Esophagus squamous epithelium (tissue), 5 donors: ENCODE results near the gene ELMO1. TPM values are rescaled to one million over a fixed set of nuclear protein-coding genes. Genes with fewer than 3 reads are reported as not detected.

ENCODE experiments used
- DNase-seq: peaks from one replicate; lab custom pipeline; 2025; lab: John Stamatoyannopoulos, UW
- H3K27ac ChIP-seq, 4 donors: fragments of 200-600 bp; sonication (generic); one replicate each; pipeline ENCODE4 v1.5.1; 2016 to 2019; ENCODE audit warnings: mild to moderate bottlenecking in 1 of 4
- H3K27me3 ChIP-seq, 4 donors: fragments of 200-600 bp; sonication (generic); 1 replicate in 3 of 4; 2 replicates in 1 of 4; pipeline versions ENCODE4 v1.5.1 to v1.6.0; 2017 to 2021; ENCODE audit warnings: antibody characterized with exemption in 1 of 4
- H3K36me3 ChIP-seq, 3 donors: fragments of 200-600 bp; sonication (generic); one replicate each; pipeline ENCODE4 v1.5.1; 2016 to 2019
- H3K4me1 ChIP-seq, 3 donors: fragments of 200-600 bp; sonication (generic); one replicate each; pipeline ENCODE4 v1.5.1; 2017 to 2019
- H3K4me3 ChIP-seq, 4 donors: fragments of 200-600 bp; sonication (generic); 1 replicate in 3 of 4; 2 replicates in 1 of 4; pipeline ENCODE4 v1.5.1; 2016 to 2019; ENCODE audit warnings: mild to moderate bottlenecking in 2 of 4, moderate library complexity in 1 of 4
- H3K9me3 ChIP-seq, 3 donors: fragments of 200-600 bp; sonication (generic); one replicate each; pipeline ENCODE4 v1.5.1; 2016 to 2019
- POLR2A ChIP-seq, 4 donors: fragments of 450-650 bp; IDR thresholded peaks; one replicate each; pipeline ENCODE4 v1.6.1; 2017; ENCODE audit warnings: antibody characterized with exemption in 4 of 4, mild to moderate bottlenecking in 4 of 4, moderate library complexity in 3 of 4
- WGBS, 2 donors: methylation state at CpG; one replicate each; pipeline ENCODE4 v1.1.5; 2018; 5-methylcytosine and 5-hydroxymethylcytosine counted together
- intact Hi-C: fragments of 100-400 bp; cut with DNase I; formaldehyde crosslinking; loops from one replicate; pipeline ENCODE4 v1.15.0; 2022
- total RNA-seq, 4 donors: library from RNA; depleted of rRNA; stranded (reverse); fragments of >200 nt; gene quantifications; one replicate each; pipeline ENCODE4 v1.1.0, GENCODE V29; 2016
- TF ChIP-seq, protein P1 (sequence below), 6 experiments: fragments of 450-650 bp in 4 of 6; fragments of 200-600 bp in 2 of 6; sonication (generic) in 2 of 6; IDR thresholded peaks; one replicate each; pipeline ENCODE4 v1.5.1; 2016 to 2019; ENCODE audit warnings: antibody characterized with exemption in 6 of 6, mild to moderate bottlenecking in 4 of 6, moderate library complexity in 4 of 6
- donor health status: DM: yes; HTN: yes; CAD: no.

ELMO1 gene
- total RNA-seq, 4 donors from 2014 or later = 0.68 to 36.6 (median 11.8) TPM

DNA sequence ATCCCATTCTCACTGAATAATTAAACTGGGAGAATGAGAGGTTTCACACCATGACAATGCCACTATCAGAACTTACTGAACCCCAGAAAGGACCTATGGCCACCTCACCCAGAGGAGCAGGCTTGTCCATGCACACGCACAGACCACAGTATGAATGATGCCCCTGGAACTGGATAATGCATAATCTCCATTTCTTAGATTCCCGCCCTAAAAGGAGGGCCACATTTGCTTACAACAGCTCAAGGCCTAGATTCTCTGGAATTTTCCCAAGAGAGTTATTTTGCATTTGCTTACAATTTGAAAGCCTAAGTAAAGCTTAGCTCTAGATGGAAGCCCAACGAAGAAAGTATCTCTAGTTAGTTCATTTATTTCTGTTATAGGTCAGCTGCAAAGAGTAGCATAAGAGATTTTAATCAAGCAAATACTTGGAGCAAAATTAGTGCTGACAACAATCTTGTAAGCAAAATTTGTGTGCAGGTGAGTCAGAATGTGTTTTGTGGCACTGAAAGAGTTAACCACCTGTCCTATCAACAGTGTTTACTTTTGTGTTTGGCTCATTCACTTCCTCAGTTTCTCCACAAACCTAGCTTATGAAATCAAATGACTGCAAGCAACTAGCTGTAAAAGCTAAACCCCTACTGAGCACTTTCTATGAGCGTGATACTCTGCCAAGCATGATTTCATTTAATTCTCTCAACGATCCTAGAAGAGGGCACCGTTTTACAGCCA, 32.1 kb downstream of the ELMO1 start:
- no peaks in the 10 kb centered on the region for H3K9me3 ChIP-seq
- no peaks in the 10 kb centered on the region for H3K27me3 ChIP-seq
- H3K36me3 ChIP-seq = no peaks in the 10 kb centered on the region
- no peak for TF ChIP-seq POLR2A (IDR thresholded peaks at IDR 0.05)
- TF ChIP-seq, protein P1, sequence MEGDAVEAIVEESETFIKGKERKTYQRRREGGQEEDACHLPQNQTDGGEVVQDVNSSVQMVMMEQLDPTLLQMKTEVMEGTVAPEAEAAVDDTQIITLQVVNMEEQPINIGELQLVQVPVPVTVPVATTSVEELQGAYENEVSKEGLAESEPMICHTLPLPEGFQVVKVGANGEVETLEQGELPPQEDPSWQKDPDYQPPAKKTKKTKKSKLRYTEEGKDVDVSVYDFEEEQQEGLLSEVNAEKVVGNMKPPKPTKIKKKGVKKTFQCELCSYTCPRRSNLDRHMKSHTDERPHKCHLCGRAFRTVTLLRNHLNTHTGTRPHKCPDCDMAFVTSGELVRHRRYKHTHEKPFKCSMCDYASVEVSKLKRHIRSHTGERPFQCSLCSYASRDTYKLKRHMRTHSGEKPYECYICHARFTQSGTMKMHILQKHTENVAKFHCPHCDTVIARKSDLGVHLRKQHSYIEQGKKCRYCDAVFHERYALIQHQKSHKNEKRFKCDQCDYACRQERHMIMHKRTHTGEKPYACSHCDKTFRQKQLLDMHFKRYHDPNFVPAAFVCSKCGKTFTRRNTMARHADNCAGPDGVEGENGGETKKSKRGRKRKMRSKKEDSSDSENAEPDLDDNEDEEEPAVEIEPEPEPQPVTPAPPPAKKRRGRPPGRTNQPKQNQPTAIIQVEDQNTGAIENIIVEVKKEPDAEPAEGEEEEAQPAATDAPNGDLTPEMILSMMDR (IDR thresholded peaks at IDR 0.05) = no peak
- intact Hi-C loops = no loop called here
- H3K27ac ChIP-seq = no peak overlapping the region
- 53 to 66% methylated on average over 6 of the region's 6 CpGs for WGBS, 2 donors
- DNase-seq = no peak
- peaks cover 0 to 17% (median 3%) of the 10 kb centered on the region in 3 donors for H3K4me1 ChIP-seq
- H3K4me3 ChIP-seq = no peak overlapping the region

DNA sequence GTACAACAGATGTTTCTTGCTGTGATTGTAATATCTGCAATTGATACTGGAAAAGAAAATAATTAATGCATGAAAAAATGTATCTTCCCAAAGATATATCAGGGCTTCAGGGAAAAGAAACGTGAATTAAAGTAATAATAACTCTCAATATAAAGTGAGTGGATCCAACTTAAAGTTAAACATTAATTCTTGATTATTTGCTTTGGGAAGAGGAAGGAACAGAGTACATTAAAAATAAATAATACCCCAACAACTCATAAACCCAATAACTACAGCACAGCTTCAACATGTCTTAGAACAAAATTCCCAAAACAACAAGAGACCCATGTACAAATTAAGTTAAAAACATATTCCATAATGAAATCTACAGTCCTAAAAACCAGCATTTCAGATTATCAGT, 33.0 kb downstream of the ELMO1 start:
- TF ChIP-seq POLR2A (IDR thresholded peaks at IDR 0.05) = no peak
- TF ChIP-seq, protein P1 (IDR thresholded peaks at IDR 0.05) = no peak
- no peak for DNase-seq
- no peak overlapping the region for H3K4me3 ChIP-seq
- WGBS, 2 donors = 59 to 77% methylated on average over 1 of the region's 1 CpG
- H3K36me3 ChIP-seq = no peaks in the 10 kb centered on the region
- H3K27ac ChIP-seq = no peak overlapping the region
- intact Hi-C loops = no loop called here
- H3K27me3 ChIP-seq = no peaks in the 10 kb centered on the region
- H3K9me3 ChIP-seq = no peaks in the 10 kb centered on the region
- H3K4me1 ChIP-seq = peaks cover 0 to 12% (median 3%) of the 10 kb centered on the region in 3 donors

DNA sequence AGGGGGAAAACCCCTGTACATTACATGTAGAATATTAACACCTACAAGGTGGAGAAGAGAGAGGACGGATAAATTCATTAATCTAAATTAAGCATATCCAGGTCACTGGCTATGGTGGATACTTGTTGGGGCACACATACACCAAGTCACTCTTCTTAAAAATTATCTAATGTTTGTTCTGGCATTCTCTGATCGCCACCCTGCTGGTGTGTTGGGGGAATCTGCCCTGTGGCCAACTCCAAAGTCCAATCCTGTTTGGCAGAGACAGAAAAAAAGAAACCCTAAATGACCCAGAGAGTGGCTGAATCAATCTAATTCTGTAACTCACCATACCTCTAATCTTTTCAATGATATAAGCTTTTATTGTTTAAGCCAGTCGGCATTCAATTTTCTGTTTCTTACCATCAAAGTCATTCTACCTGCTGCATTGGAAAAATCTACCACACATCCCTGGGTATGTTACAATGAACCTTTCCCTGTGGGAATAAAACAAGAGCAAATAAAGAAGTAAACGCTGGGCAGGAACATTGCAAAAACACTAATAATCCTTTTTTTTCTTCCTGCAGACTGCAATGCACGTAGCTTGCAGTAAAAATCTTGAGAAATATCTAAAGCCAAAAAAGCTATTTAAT, 34.2 kb downstream of the ELMO1 start:
- intact Hi-C loops = no loop called here
- WGBS, 2 donors = 70 to 80% methylated on average over 5 of the region's 5 CpGs
- Histone ChIP-seq H3K27ac (no peak overlapping the region), H3K4me3 (no peak overlapping the region), H3K9me3 (no peaks in the 10 kb centered on the region), H3K4me1 (peaks cover 0 to 8% (median 3%) of the 10 kb centered on the region in 3 donors), H3K36me3 (no peaks in the 10 kb centered on the region), H3K27me3 (no peaks in the 10 kb centered on the region)
- DNase-seq = no peak
- TF ChIP-seq, protein P1 (IDR thresholded peaks at IDR 0.05) = no peak
- TF ChIP-seq POLR2A (IDR thresholded peaks at IDR 0.05) = no peak

DNA sequence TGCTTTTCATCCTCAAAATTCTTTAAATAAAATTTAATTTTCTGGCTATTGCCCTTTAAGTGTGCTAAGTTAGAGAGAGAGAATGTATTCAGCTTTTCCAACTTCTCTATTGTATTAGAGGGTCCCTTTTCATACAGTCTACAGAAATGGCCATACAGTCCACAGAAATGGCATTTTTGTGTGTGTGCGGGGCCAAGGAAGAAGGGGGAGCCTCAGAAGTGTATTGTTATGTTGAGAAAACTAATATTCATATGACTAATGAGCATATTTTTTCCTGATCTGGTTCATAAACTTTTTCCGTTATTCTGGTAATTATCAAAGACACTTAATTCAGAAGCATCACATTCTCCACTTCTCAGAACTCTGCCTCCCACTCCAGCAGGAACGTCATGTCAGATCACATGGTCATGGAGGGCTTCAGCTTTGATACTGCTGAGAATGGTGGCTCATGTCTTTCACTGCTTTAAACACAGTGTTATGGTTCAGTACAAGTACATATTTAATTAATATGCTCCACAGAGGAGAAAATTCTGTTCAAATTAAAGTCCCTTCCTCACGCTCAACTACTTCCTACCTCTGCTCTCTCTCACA, 37.1 kb downstream of the ELMO1 start:
- no peak overlapping the region for H3K27ac ChIP-seq
- H3K4me3 ChIP-seq = no peak overlapping the region
- intact Hi-C loops = no loop called here
- no peak for DNase-seq
- H3K9me3 ChIP-seq = no peaks in the 10 kb centered on the region
- no peaks in the 10 kb centered on the region for H3K36me3 ChIP-seq
- 66 to 76% methylated on average over 4 of the region's 4 CpGs for WGBS, 2 donors
- H3K27me3 ChIP-seq = no peaks in the 10 kb centered on the region
- TF ChIP-seq, protein P1 (IDR thresholded peaks at IDR 0.05) = no peak
- no peak for TF ChIP-seq POLR2A (IDR thresholded peaks at IDR 0.05)
- H3K4me1 ChIP-seq = peaks cover 0 to 18% (median 5%) of the 10 kb centered on the region in 3 donors
